ENCODE measurements around the gene MTHFR. TPM values are rescaled to one million over a fixed set of nuclear protein-coding genes. Genes with fewer than 3 reads are reported as not detected.

Gene MTHFR
- total RNA-seq, 1 experiment from 2014 or later = 22.6 TPM

GRCh38 chr1:11761285-11761684 lies 44.5 kb downstream of the MTHFR start:
- peaks cover 10% of the 10 kb centered on the region for H3K4me1 Mint-ChIP-seq
- ATAC-seq (no peak), DNase-seq (ENCODE audit: low spot score) (no peak)
- ChIA-PET POLR2A (no interaction called here), CTCF (interaction anchor here (7.1 kb wide), 1 partner anchor 23 kb away, joined by 41 read pairs; no protein-coding TSS in a partner anchor)
- peaks cover 5% of the 10 kb centered on the region for H3K9me3 Mint-ChIP-seq
- H3K4me3 Mint-ChIP-seq = no peak overlapping the region
- H3K27ac Mint-ChIP-seq = no peak overlapping the region
- peaks cover 4% of the 10 kb centered on the region for H3K36me3 Mint-ChIP-seq
- TF ChIP-seq ZNF263 (CRISPR knock-in tag; IDR thresholded peaks at IDR 0.05; ENCODE audit: low read depth) (no peak), PRRX2 (CRISPR knock-in tag; IDR thresholded peaks at IDR 0.05) (no peak), ZNF232 (CRISPR knock-in tag; IDR thresholded peaks at IDR 0.05) (no peak), ZNF121 (CRISPR knock-in tag; IDR thresholded peaks at IDR 0.05) (no peak)
- TF ChIP-seq, protein P1, sequence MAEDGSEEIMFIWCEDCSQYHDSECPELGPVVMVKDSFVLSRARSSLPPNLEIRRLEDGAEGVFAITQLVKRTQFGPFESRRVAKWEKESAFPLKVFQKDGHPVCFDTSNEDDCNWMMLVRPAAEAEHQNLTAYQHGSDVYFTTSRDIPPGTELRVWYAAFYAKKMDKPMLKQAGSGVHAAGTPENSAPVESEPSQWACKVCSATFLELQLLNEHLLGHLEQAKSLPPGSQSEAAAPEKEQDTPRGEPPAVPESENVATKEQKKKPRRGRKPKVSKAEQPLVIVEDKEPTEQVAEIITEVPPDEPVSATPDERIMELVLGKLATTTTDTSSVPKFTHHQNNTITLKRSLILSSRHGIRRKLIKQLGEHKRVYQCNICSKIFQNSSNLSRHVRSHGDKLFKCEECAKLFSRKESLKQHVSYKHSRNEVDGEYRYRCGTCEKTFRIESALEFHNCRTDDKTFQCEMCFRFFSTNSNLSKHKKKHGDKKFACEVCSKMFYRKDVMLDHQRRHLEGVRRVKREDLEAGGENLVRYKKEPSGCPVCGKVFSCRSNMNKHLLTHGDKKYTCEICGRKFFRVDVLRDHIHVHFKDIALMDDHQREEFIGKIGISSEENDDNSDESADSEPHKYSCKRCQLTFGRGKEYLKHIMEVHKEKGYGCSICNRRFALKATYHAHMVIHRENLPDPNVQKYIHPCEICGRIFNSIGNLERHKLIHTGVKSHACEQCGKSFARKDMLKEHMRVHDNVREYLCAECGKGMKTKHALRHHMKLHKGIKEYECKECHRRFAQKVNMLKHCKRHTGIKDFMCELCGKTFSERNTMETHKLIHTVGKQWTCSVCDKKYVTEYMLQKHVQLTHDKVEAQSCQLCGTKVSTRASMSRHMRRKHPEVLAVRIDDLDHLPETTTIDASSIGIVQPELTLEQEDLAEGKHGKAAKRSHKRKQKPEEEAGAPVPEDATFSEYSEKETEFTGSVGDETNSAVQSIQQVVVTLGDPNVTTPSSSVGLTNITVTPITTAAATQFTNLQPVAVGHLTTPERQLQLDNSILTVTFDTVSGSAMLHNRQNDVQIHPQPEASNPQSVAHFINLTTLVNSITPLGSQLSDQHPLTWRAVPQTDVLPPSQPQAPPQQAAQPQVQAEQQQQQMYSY (CRISPR knock-in tag; IDR thresholded peaks at IDR 0.05) = no peak
- H3K27me3 Mint-ChIP-seq (ENCODE audit: low read depth) = peaks cover 66% of the 10 kb centered on the region

- Mint-ChIP-seq H3K27ac (peak overlapping the region; percentile 4; the same call in 1 of the 2 replicates), H3K36me3 (peaks cover 6% of the 10 kb centered on the region), H3K27me3 (ENCODE audit: low read depth) (peaks cover 72% of the 10 kb centered on the region), H3K9me3 (peaks cover 5% of the 10 kb centered on the region), H3K4me3 (no peak overlapping the region), H3K4me1 (peaks cover 10% of the 10 kb centered on the region)
- ATAC-seq (no peak), DNase-seq (ENCODE audit: low spot score) (no peak)
- TF ChIP-seq ZNF121 (CRISPR knock-in tag; IDR thresholded peaks at IDR 0.05) (peak; percentile 2; the same call in 1 of the 2 replicates), ZNF671 (CRISPR knock-in tag; IDR thresholded peaks at IDR 0.05) (no peak)
- ChIA-PET CTCF (interaction anchor here (7.1 kb wide), 1 partner anchor 25 kb away, joined by 41 read pairs; no protein-coding TSS in a partner anchor), POLR2A (no interaction called here)
These were observed 46.0 kb downstream of the MTHFR start for GRCh38 chr1:11759791-11760190.

DNA sequence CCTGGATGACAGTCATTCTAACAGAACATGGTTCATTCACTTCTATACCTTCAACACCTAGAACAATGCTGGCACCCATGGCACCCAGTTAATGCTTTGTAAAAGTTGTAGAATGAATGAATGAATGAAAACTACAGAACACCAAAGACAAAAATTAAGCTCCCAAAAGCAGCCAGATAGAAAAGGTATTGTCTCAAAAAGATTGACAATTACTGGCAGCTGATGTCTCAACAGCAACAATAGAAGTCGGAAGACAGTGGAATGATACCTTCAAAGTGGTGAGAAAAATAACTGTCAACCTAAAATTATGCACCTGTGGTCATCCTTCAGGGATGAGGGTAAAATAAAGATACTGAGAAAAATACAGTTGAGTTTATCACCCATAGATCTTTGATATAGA lies 48.7 kb downstream of the MTHFR start:
- H3K27me3 Mint-ChIP-seq (ENCODE audit: low read depth) = peaks cover 56% of the 10 kb centered on the region
- DNase-seq (ENCODE audit: low spot score) = no peak
- ChIA-PET CTCF (interaction anchor here (1.2 to 1.8 kb wide), 2 partner anchors 9 to 93 kb away, joined by 3 to 6 read pairs; partner anchors contain the start of gene FBXO6), POLR2A (no interaction called here)
- no peak for TF ChIP-seq ZNF396 (CRISPR knock-in tag; IDR thresholded peaks at IDR 0.05; ENCODE audit: borderline replicate concordance)
- TF ChIP-seq ZNF317 (CRISPR knock-in tag; IDR thresholded peaks at IDR 0.05; ENCODE audit: borderline replicate concordance, low read depth) = peak; percentile 81
- TF ChIP-seq OVOL2 (CRISPR knock-in tag; IDR thresholded peaks at IDR 0.05; ENCODE audit: borderline replicate concordance) = no peak
- no peak for TF ChIP-seq IRF1 (CRISPR knock-in tag; IDR thresholded peaks at IDR 0.05)
- no peak for TF ChIP-seq ESRRA (CRISPR knock-in tag; IDR thresholded peaks at IDR 0.05; ENCODE audit: borderline replicate concordance)
- H3K36me3 Mint-ChIP-seq = peaks cover 6% of the 10 kb centered on the region
- no peak for ATAC-seq
- H3K9me3 Mint-ChIP-seq = peaks cover 5% of the 10 kb centered on the region
- H3K4me1 Mint-ChIP-seq = peaks cover 20% of the 10 kb centered on the region
- H3K4me3 Mint-ChIP-seq = no peak overlapping the region
- no peak overlapping the region for H3K27ac Mint-ChIP-seq

GRCh38 chr1:11753555-11754208 lies 52.1 kb downstream of the MTHFR start:
- H3K27ac Mint-ChIP-seq = peak overlapping the region; percentile 57
- ATAC-seq = peak; percentile 21; the same call in 1 of the 2 replicates
- H3K4me1 Mint-ChIP-seq = peaks cover 26% of the 10 kb centered on the region
- H3K27me3 Mint-ChIP-seq (ENCODE audit: low read depth) = peaks cover 27% of the 10 kb centered on the region
- no peak for DNase-seq (ENCODE audit: low spot score)
- no peak overlapping the region for H3K4me3 Mint-ChIP-seq
- peaks cover 5% of the 10 kb centered on the region for H3K9me3 Mint-ChIP-seq
- no peak for TF ChIP-seq TEAD4 (CRISPR knock-in tag; IDR thresholded peaks at IDR 0.05)
- TF ChIP-seq PREB (CRISPR knock-in tag; IDR thresholded peaks at IDR 0.05; ENCODE audit: borderline replicate concordance) = no peak
- TF ChIP-seq, protein P2, sequence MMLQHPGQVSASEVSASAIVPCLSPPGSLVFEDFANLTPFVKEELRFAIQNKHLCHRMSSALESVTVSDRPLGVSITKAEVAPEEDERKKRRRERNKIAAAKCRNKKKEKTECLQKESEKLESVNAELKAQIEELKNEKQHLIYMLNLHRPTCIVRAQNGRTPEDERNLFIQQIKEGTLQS (CRISPR knock-in tag; conservative IDR thresholded peaks at IDR 0.05) = no peak
- TF ChIP-seq PRRX2 (CRISPR knock-in tag; IDR thresholded peaks at IDR 0.05) = no peak
- TF ChIP-seq SP1 (CRISPR knock-in tag; conservative IDR thresholded peaks at IDR 0.05) = no peak
- TF ChIP-seq CREM (CRISPR knock-in tag; IDR thresholded peaks at IDR 0.05) = no peak
- TF ChIP-seq, protein P3, sequence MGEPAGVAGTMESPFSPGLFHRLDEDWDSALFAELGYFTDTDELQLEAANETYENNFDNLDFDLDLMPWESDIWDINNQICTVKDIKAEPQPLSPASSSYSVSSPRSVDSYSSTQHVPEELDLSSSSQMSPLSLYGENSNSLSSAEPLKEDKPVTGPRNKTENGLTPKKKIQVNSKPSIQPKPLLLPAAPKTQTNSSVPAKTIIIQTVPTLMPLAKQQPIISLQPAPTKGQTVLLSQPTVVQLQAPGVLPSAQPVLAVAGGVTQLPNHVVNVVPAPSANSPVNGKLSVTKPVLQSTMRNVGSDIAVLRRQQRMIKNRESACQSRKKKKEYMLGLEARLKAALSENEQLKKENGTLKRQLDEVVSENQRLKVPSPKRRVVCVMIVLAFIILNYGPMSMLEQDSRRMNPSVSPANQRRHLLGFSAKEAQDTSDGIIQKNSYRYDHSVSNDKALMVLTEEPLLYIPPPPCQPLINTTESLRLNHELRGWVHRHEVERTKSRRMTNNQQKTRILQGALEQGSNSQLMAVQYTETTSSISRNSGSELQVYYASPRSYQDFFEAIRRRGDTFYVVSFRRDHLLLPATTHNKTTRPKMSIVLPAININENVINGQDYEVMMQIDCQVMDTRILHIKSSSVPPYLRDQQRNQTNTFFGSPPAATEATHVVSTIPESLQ (CRISPR knock-in tag; IDR thresholded peaks at IDR 0.05) = no peak
- no peak for TF ChIP-seq ERG (CRISPR knock-in tag; IDR thresholded peaks at IDR 0.05)
- no peak for TF ChIP-seq ZNF232 (CRISPR knock-in tag; IDR thresholded peaks at IDR 0.05)
- no peak for TF ChIP-seq FOXP1 (CRISPR knock-in tag; IDR thresholded peaks at IDR 0.05; ENCODE audit: borderline replicate concordance)
- CTCF ChIA-PET = interaction anchor here (0.6 to 1.1 kb wide), 2 partner anchors 27 to 31 kb away, joined by 3 to 6 read pairs; no protein-coding TSS in a partner anchor
- POLR2A ChIA-PET = no interaction called here
- H3K36me3 Mint-ChIP-seq = peaks cover 16% of the 10 kb centered on the region

Measured in WTC11 (cell line).